ENCODE measurements around the gene CA5A. TPM values are rescaled to one million over a fixed set of nuclear protein-coding genes. Genes with fewer than 3 reads are reported as not detected.
A peak's percentile ranks its signal among the peaks of the same experiment; 100 is the strongest.

Gene CA5A
- total RNA-seq, 1 donor from 2014 or later, result not detected

DNA sequence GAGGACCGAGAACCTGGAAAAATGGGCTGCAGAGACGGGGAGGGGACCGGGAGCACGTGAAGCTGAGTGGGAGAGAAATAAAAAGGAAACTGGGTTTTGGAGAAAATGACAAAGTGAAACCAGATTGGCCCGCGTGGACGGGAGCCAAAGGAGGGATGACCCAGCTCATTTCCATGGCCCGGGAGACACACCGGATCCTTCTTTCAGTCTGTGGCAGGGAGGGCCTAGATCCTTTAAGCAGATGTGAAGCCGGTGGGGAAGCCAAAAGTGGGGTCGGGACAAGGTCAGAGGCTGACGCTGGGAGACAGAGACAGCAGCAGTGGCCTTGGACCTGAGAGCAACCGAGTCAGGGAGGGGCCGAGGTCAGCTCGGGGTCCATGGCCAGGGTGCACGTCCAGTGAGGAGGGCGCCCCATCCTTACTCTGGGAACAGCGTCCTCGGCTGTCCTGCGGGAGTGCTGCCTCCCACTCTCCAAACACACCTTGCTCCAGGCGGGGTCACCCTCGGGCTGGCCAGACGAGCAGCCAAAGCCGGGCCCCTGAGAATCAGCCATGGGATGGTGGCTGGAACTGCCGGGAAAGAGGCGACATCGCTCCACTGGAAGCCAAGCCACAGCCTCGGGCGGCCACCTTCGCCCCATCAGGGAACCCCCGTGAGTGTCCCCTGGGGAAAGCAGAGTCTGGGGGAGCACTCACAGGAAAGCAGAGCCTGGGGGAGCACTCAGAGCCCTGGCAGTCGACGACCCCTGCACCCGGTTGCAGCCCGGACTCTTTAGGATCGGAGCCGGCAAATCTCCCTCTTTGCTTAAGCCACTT is 17.3 kb downstream of the CA5A start:
- no peak overlapping the region for H3K4me3 Mint-ChIP-seq (ENCODE audit: unreplicated experiment)
- Histone ChIP-seq H3K27ac (ENCODE audit: low read depth, low read length) (no peak overlapping the region), H3K4me1 (ENCODE audit: insufficient read depth, low read length) (no peaks in the 10 kb centered on the region), H3K4me2 (ENCODE audit: low read length) (no peak overlapping the region), H3K4me3 (ENCODE audit: insufficient read depth, low read depth, low read length) (no peak overlapping the region), H4K20me1 (ENCODE audit: insufficient read depth, low read length) (no peaks in the 10 kb centered on the region), H3K9me3 (ENCODE audit: insufficient read depth, low read depth, low read length) (no peaks in the 10 kb centered on the region), H3K9ac (ENCODE audit: low read length) (no peak overlapping the region), H3K36me3 (ENCODE audit: insufficient read depth, low read length) (no peaks in the 10 kb centered on the region), H3K27me3 (ENCODE audit: insufficient read depth, low read length) (peaks cover 2% of the 10 kb centered on the region), H2AFZ (ENCODE audit: low read depth, low read length) (no peak overlapping the region), H3K79me2 (ENCODE audit: insufficient read depth, low read length) (no peaks in the 10 kb centered on the region)
- DNase-seq (ENCODE audit: low read depth) (no peak), FAIRE-seq (no peak)
- H3K27me3 Mint-ChIP-seq (ENCODE audit: low read depth, unreplicated experiment), result peaks cover 21% of the 10 kb centered on the region
- peaks cover 4% of the 10 kb centered on the region for H3K4me1 Mint-ChIP-seq (ENCODE audit: low read depth, unreplicated experiment)
- H3K36me3 Mint-ChIP-seq (ENCODE audit: low read depth, unreplicated experiment), result no peaks in the 10 kb centered on the region
- no peak overlapping the region for H3K27ac Mint-ChIP-seq (ENCODE audit: unreplicated experiment)
- H3K9me3 Mint-ChIP-seq (ENCODE audit: unreplicated experiment), result no peaks in the 10 kb centered on the region
- TF ChIP-seq EZH2 (IDR thresholded peaks at IDR 0.05; ENCODE audit: insufficient read depth, low read length), result no peak
- TF ChIP-seq, protein P1, sequence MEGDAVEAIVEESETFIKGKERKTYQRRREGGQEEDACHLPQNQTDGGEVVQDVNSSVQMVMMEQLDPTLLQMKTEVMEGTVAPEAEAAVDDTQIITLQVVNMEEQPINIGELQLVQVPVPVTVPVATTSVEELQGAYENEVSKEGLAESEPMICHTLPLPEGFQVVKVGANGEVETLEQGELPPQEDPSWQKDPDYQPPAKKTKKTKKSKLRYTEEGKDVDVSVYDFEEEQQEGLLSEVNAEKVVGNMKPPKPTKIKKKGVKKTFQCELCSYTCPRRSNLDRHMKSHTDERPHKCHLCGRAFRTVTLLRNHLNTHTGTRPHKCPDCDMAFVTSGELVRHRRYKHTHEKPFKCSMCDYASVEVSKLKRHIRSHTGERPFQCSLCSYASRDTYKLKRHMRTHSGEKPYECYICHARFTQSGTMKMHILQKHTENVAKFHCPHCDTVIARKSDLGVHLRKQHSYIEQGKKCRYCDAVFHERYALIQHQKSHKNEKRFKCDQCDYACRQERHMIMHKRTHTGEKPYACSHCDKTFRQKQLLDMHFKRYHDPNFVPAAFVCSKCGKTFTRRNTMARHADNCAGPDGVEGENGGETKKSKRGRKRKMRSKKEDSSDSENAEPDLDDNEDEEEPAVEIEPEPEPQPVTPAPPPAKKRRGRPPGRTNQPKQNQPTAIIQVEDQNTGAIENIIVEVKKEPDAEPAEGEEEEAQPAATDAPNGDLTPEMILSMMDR (IDR thresholded peaks at IDR 0.05; ENCODE audit: insufficient read depth, low read depth, low read length), result no peak

DNA sequence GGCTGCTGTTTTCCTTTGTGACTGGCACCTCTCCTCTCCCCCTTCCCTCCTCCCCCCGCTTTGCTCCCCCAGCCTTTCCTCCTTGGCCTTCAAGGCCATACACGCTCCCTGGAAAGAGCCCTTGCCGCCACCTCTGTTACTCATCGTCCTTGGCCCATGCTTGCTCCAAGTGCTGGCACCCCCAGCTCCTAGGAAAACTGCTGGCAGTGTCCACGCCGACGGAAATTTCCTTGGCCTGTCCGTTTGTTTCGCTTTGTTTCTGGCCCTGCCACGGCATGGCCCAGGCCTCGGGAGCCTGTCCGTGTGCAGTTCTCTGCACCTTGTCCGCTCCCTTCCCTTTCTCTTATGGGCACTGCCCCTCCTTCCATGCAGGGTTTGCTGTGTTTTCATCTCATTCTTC is 18.0 kb downstream of the CA5A start:
- Histone ChIP-seq H3K27ac (ENCODE audit: low read depth, low read length) (no peak overlapping the region), H3K9ac (ENCODE audit: low read length) (no peak overlapping the region), H3K4me3 (ENCODE audit: insufficient read depth, low read depth, low read length) (no peak overlapping the region), H3K27me3 (ENCODE audit: insufficient read depth, low read length) (peaks cover 2% of the 10 kb centered on the region), H3K4me1 (ENCODE audit: insufficient read depth, low read length) (no peaks in the 10 kb centered on the region), H3K36me3 (ENCODE audit: insufficient read depth, low read length) (no peaks in the 10 kb centered on the region), H2AFZ (ENCODE audit: low read depth, low read length) (peak overlapping the region; percentile 4), H4K20me1 (ENCODE audit: insufficient read depth, low read length) (no peaks in the 10 kb centered on the region), H3K9me3 (ENCODE audit: insufficient read depth, low read depth, low read length) (no peaks in the 10 kb centered on the region), H3K79me2 (ENCODE audit: insufficient read depth, low read length) (no peaks in the 10 kb centered on the region), H3K4me2 (ENCODE audit: low read length) (peak overlapping the region; percentile 39)
- DNase-seq (ENCODE audit: low read depth), result no peak
- Mint-ChIP-seq H3K27me3 (ENCODE audit: low read depth, unreplicated experiment) (peaks cover 28% of the 10 kb centered on the region), H3K4me3 (ENCODE audit: unreplicated experiment) (no peak overlapping the region), H3K9me3 (ENCODE audit: unreplicated experiment) (no peaks in the 10 kb centered on the region), H3K27ac (ENCODE audit: unreplicated experiment) (no peak overlapping the region), H3K4me1 (ENCODE audit: low read depth, unreplicated experiment) (peaks cover 4% of the 10 kb centered on the region), H3K36me3 (ENCODE audit: low read depth, unreplicated experiment) (no peaks in the 10 kb centered on the region)
- no peak for TF ChIP-seq EZH2 (IDR thresholded peaks at IDR 0.05; ENCODE audit: insufficient read depth, low read length)
- TF ChIP-seq, protein P1 (IDR thresholded peaks at IDR 0.05; ENCODE audit: insufficient read depth, low read depth, low read length), result no peak
- FAIRE-seq, result no peak

DNA sequence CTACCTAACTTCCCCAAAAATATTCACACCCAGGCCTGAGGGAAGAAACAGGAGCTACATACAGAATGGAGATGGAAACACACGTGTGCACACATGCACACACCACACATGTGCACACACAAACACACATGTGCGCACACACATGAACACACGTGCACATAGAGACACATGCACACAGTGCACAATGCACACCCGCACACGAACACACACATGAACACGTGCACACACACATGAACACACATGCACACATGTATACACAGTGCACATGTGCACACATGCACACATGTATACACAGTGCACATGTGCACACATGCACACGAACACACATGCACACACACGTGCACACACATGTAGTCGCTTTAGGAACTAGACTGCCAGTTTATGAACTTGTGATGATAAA is 18.8 kb downstream of the CA5A start:
- Mint-ChIP-seq H3K36me3 (ENCODE audit: low read depth, unreplicated experiment) (no peaks in the 10 kb centered on the region), H3K9me3 (ENCODE audit: unreplicated experiment) (no peaks in the 10 kb centered on the region), H3K4me3 (ENCODE audit: unreplicated experiment) (no peak overlapping the region), H3K27me3 (ENCODE audit: low read depth, unreplicated experiment) (peaks cover 27% of the 10 kb centered on the region), H3K27ac (ENCODE audit: unreplicated experiment) (no peak overlapping the region), H3K4me1 (ENCODE audit: low read depth, unreplicated experiment) (peaks cover 4% of the 10 kb centered on the region)
- no peaks in the 10 kb centered on the region for H3K27me3 ChIP-seq (ENCODE audit: insufficient read depth, low read length)
- no peaks in the 10 kb centered on the region for H3K36me3 ChIP-seq (ENCODE audit: insufficient read depth, low read length)
- H2AFZ ChIP-seq (ENCODE audit: low read depth, low read length), result no peak overlapping the region
- no peaks in the 10 kb centered on the region for H3K4me1 ChIP-seq (ENCODE audit: insufficient read depth, low read length)
- H3K9me3 ChIP-seq (ENCODE audit: insufficient read depth, low read depth, low read length), result no peaks in the 10 kb centered on the region
- H3K9ac ChIP-seq (ENCODE audit: low read length), result no peak overlapping the region
- H4K20me1 ChIP-seq (ENCODE audit: insufficient read depth, low read length), result no peaks in the 10 kb centered on the region
- TF ChIP-seq, protein P1 (IDR thresholded peaks at IDR 0.05; ENCODE audit: insufficient read depth, low read depth, low read length), result no peak
- TF ChIP-seq EZH2 (IDR thresholded peaks at IDR 0.05; ENCODE audit: insufficient read depth, low read length), result no peak
- no peak overlapping the region for H3K4me2 ChIP-seq (ENCODE audit: low read length)
- no peak overlapping the region for H3K27ac ChIP-seq (ENCODE audit: low read depth, low read length)
- no peak for FAIRE-seq
- H3K79me2 ChIP-seq (ENCODE audit: insufficient read depth, low read length), result no peaks in the 10 kb centered on the region
- H3K4me3 ChIP-seq (ENCODE audit: insufficient read depth, low read depth, low read length), result no peak overlapping the region
- DNase-seq (ENCODE audit: low read depth), result no peak
